HEK293T (cell line): ENCODE measurements around the gene ARFRP1.

ENCODE experiments used
- CTCF ChIA-PET: fragments of 350-600 bp; formaldehyde crosslinking; extraction: SDS; loops from one replicate; lab custom pipeline; 2021; ENCODE audit warnings: antibody characterized with exemption, inconsistent platforms; lab: Yijun Ruan, JAX
- POLR2A ChIA-PET: fragments of 350-600 bp; formaldehyde crosslinking; extraction: SDS; loops from one replicate; lab custom pipeline; 2020; ENCODE audit warnings: antibody characterized with exemption, inconsistent platforms; lab: Yijun Ruan, JAX
- DNase-seq: peaks from one replicate; pipeline ENCODE4 v3.0.0; 2012; ENCODE audit warnings: mixed read lengths; ENCODE audit errors: extremely low spot score
- ARNT ChIP-seq: fragments of 450-650 bp; IDR thresholded peaks from 2 replicates; pipeline ENCODE4 v1.6.1; 2017; ENCODE audit warnings: mild to moderate bottlenecking
- BHLHE40 ChIP-seq: fragments of 450-650 bp; IDR thresholded peaks from 2 replicates; pipeline ENCODE4 v1.6.1; 2016; ENCODE audit warnings: mild to moderate bottlenecking, moderate library complexity, borderline replicate concordance
- CTBP1 ChIP-seq: fragments of 450-650 bp; IDR thresholded peaks from 2 replicates; pipeline ENCODE4 v1.6.1; 2016; ENCODE audit warnings: borderline replicate concordance
- ELF4 ChIP-seq: fragments of 450-650 bp; IDR thresholded peaks from 2 replicates; pipeline ENCODE4 v1.6.1; 2017; ENCODE audit warnings: antibody characterized with exemption
- FOXA1 ChIP-seq: fragments of 450-650 bp; IDR thresholded peaks from 2 replicates; pipeline ENCODE4 v1.6.1; 2016; ENCODE audit warnings: mild to moderate bottlenecking
- FOXK2 ChIP-seq: fragments of 450-650 bp; IDR thresholded peaks from 2 replicates; pipeline ENCODE4 v1.6.1; 2016; ENCODE audit warnings: mild to moderate bottlenecking
- FOXM1 ChIP-seq: fragments of 450-650 bp; IDR thresholded peaks from 2 replicates; pipeline ENCODE4 v1.6.1; 2017; ENCODE audit warnings: mild to moderate bottlenecking, borderline replicate concordance
- HDGF ChIP-seq: fragments of 450-650 bp; IDR thresholded peaks from 2 replicates; pipeline ENCODE4 v1.6.1; 2017; ENCODE audit warnings: antibody characterized with exemption, borderline replicate concordance
- L3MBTL2 ChIP-seq: fragments of 450-650 bp; conservative IDR thresholded peaks from 2 replicates; pipeline ENCODE4 v1.6.1; 2016; ENCODE audit warnings: mild to moderate bottlenecking
- LEF1 ChIP-seq: fragments of 450-650 bp; IDR thresholded peaks from 2 replicates; pipeline ENCODE4 v1.6.1; 2017; ENCODE audit warnings: mild to moderate bottlenecking, borderline replicate concordance
- NFRKB ChIP-seq: fragments of 450-650 bp; IDR thresholded peaks from 2 replicates; pipeline ENCODE4 v1.6.1; 2016; ENCODE audit warnings: mild to moderate bottlenecking, moderate library complexity
- PKNOX1 ChIP-seq: fragments of 450-650 bp; IDR thresholded peaks from 2 replicates; pipeline ENCODE4 v1.6.1; 2016
- SP1 ChIP-seq: fragments of 450-650 bp; IDR thresholded peaks from 2 replicates; pipeline ENCODE4 v1.6.1; 2017
- SUZ12 ChIP-seq: fragments of 450-650 bp; IDR thresholded peaks from 2 replicates; pipeline ENCODE4 v1.6.1; 2016; ENCODE audit warnings: mild to moderate bottlenecking
- TARDBP ChIP-seq: fragments of 450-650 bp; IDR thresholded peaks from 2 replicates; pipeline ENCODE4 v1.6.1; 2016
- ZNF384 ChIP-seq: fragments of 450-650 bp; IDR thresholded peaks from 2 replicates; pipeline ENCODE4 v1.6.1; 2016

ARFRP1 gene

GRCh38 chr20:63741676-63742380, 34.1 kb upstream of the ARFRP1 start:
- no peak for TF ChIP-seq LEF1
- no peak for TF ChIP-seq FOXM1
- no peak for TF ChIP-seq CTBP1
- no peak for DNase-seq
- ChIA-PET CTCF (no interaction called here), POLR2A (interaction anchor here (0.9 to 1.6 kb wide), 5 partner anchors 9 to 123 kb away, joined by 3 to 14 read pairs (median 8); partner anchors contain the start of genes ARFRP1, RTEL1, TPD52L2 and ZGPAT)

- POLR2A ChIA-PET, result interaction anchor here (0.5 to 1.6 kb wide), 5 partner anchors 9 to 124 kb away, joined by 3 to 14 read pairs (median 8); partner anchors contain the start of genes ARFRP1, RTEL1, STMN3 and TPD52L2
- CTCF ChIA-PET, result no interaction called here
These were observed 33.5 kb upstream of the ARFRP1 start for GRCh38 chr20:63741354-63741675.

GRCh38 chr20:63740627-63741353, 33.0 kb upstream of the ARFRP1 start:
- DNase-seq, result peak; percentile 70
- CTCF ChIA-PET, result no interaction called here
- TF ChIP-seq ELF4 (no peak), FOXA1 (no peak), L3MBTL2 (no peak), SP1 (no peak), BHLHE40 (no peak), ARNT (no peak), NFRKB (no peak), PKNOX1 (0 out of 2 replicates have a peak, but pooled peaks have one; percentile 13), TARDBP (no peak)
- POLR2A ChIA-PET, result interaction anchor here (0.5 to 1.6 kb wide), 5 partner anchors 10 to 124 kb away, joined by 3 to 14 read pairs (median 8); partner anchors contain the start of genes ARFRP1, RTEL1, STMN3 and TPD52L2

More at GRCh38 chr20:63741354-63741675, 33.5 kb upstream of the ARFRP1 start:
- no peak for DNase-seq
- TF ChIP-seq L3MBTL2 (no peak), CTBP1 (no peak), FOXK2 (no peak), ARNT (no peak), ZNF384 (no peak), FOXA1 (no peak), SUZ12 (no peak), NFRKB (no peak), SP1 (no peak), BHLHE40 (no peak), LEF1 (no peak), ELF4 (no peak), HDGF (no peak), TARDBP (no peak), PKNOX1 (no peak), FOXM1 (no peak)

DNA sequence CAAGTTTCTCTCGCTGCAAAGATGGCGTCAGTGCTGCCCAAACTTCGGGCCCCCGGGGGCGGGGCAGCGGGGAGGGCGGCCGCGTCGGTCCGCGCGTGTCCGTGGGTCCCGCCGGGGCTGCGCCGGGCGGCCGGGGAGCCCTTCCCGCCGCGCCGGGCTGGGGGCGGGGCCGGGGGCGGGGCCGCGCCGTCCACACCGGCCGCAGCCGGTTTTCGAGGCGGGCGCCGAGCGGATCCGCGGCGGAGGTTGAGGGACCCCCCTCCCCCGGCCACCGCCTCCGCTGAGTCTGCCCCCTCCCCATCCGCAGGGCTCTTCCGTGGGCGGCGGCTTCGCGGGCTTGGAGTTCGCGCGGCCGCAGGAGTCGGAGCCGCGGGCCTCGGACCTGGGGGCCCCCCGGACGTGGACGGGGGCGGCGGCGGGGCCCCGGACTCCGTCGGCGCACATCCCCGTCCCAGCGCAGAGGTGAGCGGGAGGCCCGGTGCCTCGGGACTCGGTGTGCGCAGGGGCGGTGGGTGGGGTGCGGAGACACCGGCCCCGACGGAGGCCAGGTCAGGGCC, 32.4 kb upstream of the ARFRP1 start:
- CTCF ChIA-PET, result no interaction called here
- DNase-seq, result peak; percentile 49
- POLR2A ChIA-PET, result interaction anchor here (1.3 to 1.6 kb wide), 4 partner anchors 11 to 125 kb away, joined by 7 to 14 read pairs (median 8); partner anchors contain the start of genes ARFRP1, RTEL1, TPD52L2 and ZGPAT
- no peak for TF ChIP-seq TARDBP
- no peak for TF ChIP-seq ELF4
- no peak for TF ChIP-seq BHLHE40
- no peak for TF ChIP-seq SP1
- TF ChIP-seq CTBP1, result no peak
- no peak for TF ChIP-seq FOXK2
- TF ChIP-seq HDGF, result no peak
- no peak for TF ChIP-seq L3MBTL2

- POLR2A ChIA-PET, result interaction anchor here (0.6 to 1.0 kb wide), 2 partner anchors 31 to 32 kb away, joined by 3 to 5 read pairs; partner anchors contain the start of genes ARFRP1 and ZGPAT
- CTCF ChIA-PET, result interaction anchor here (1.4 kb wide), 1 partner anchor 31 kb away, joined by 3 read pairs; the partner anchor contains the start of genes ARFRP1 and ZGPAT
- TF ChIP-seq PKNOX1, result no peak
- TF ChIP-seq NFRKB, result no peak
- TF ChIP-seq SUZ12, result no peak
- TF ChIP-seq LEF1, result no peak
- TF ChIP-seq TARDBP, result no peak
- no peak for TF ChIP-seq BHLHE40
- TF ChIP-seq FOXK2, result no peak
- no peak for TF ChIP-seq ARNT
- TF ChIP-seq HDGF, result no peak
- no peak for TF ChIP-seq CTBP1
- no peak for TF ChIP-seq FOXM1
- no peak for TF ChIP-seq ZNF384
- TF ChIP-seq ELF4, result no peak
- TF ChIP-seq SP1, result no peak
- TF ChIP-seq L3MBTL2, result no peak
- no peak for TF ChIP-seq FOXA1
- peak; percentile 94 for DNase-seq
These were observed 31.6 kb upstream of the ARFRP1 start, which contains the start of gene SLC2A4RG for GRCh38 chr20:63739130-63740069. TSS of gene SLC2A4RG (plus strand) at chr20:63739776. CDS start at chr20:63739913, 137 bp downstream.
